Sigmoid colon (tissue), 7 donors: ENCODE results near the gene MRPL4. TPM values are rescaled to one million over a fixed set of nuclear protein-coding genes. Genes with fewer than 3 reads are reported as not detected.

Source experiments
- DNase-seq: peaks from one replicate; pipeline ENCODE4 v3.0.0-alpha.2; 2019
- H3K27ac ChIP-seq, 4 donors: fragments of 200-600 bp; sonication (generic); one replicate each; pipeline ENCODE4 v1.5.1; 2016 to 2019; ENCODE audit warnings: mild to moderate bottlenecking in 1 of 4
- H3K27me3 ChIP-seq, 3 donors: fragments of 200-600 bp; sonication (generic); one replicate each; pipeline ENCODE4 v1.5.1; 2019; ENCODE audit warnings: mild to moderate bottlenecking in 1 of 3
- H3K36me3 ChIP-seq, 4 donors: fragments of 200-600 bp; sonication (generic); one replicate each; pipeline ENCODE4 v1.5.1; 2016 to 2019
- H3K4me1 ChIP-seq, 4 donors: fragments of 200-600 bp; sonication (generic); one replicate each; pipeline ENCODE4 v1.5.1; 2017 to 2019
- H3K4me3 ChIP-seq, 4 donors: fragments of 200-600 bp; sonication (generic); one replicate each; pipeline ENCODE4 v1.5.1; 2017 to 2019; ENCODE audit warnings: mild to moderate bottlenecking in 2 of 4, moderate library complexity in 1 of 4
- H3K9me3 ChIP-seq, 4 donors: fragments of 200-600 bp in 3 of 4; sonication (generic) in 3 of 4; one replicate each; pipeline versions ENCODE4 v1.5.1 to v1.6.1; 2013 to 2019
- CTCF ChIP-seq, 4 experiments: fragments of 450-650 bp in 3 of 4; fragments of 200-600 bp in 1 of 4; IDR thresholded peaks; one replicate each; pipeline ENCODE4 v1.5.1; 2016 to 2019; ENCODE audit warnings: antibody characterized with exemption in 4 of 4, mild to moderate bottlenecking in 3 of 4, moderate library complexity in 2 of 4
- EP300 ChIP-seq, 4 donors: sonication (generic); formaldehyde crosslinking; IDR thresholded peaks; one replicate each; pipeline ENCODE4 v1.6.1; 2017; ENCODE audit warnings: antibody characterized with exemption in 4 of 4
- POLR2A ChIP-seq, 2 donors: fragments of 450-650 bp; IDR thresholded peaks; one replicate each; pipeline ENCODE4 v1.6.1; 2016; ENCODE audit warnings: antibody characterized with exemption in 2 of 2, mild to moderate bottlenecking in 2 of 2, moderate library complexity in 2 of 2
- POLR2AphosphoS5 ChIP-seq, 4 donors: sonication (generic); formaldehyde crosslinking; IDR thresholded peaks; one replicate each; pipeline ENCODE4 v1.6.1; 2017; ENCODE audit warnings: antibody characterized with exemption in 4 of 4
- WGBS, 2 donors: extraction: QIAGEN DNeasy Blood & Tissue Kit; methylation state at CpG; one replicate each; pipeline ENCODE4 v1.1.7; 2013; 5-methylcytosine and 5-hydroxymethylcytosine counted together
- intact Hi-C: fragments of 100-400 bp; cut with DNase I; formaldehyde crosslinking; loops from one replicate; pipeline ENCODE4 v1.15.1; 2023
- polyA plus RNA-seq, 3 donors: library from polyadenylated mRNA; stranded (reverse); fragments of 200-250 nt; gene quantifications; one replicate each; pipeline ENCODE4 v1.2.3, GENCODE V29; 2013
- total RNA-seq, 4 donors: library from RNA; depleted of rRNA; stranded (reverse); fragments of >200 nt; gene quantifications; one replicate each; pipeline ENCODE4 v1.1.0, GENCODE V29; 2016
- donor health status: healthy with polysubstance abuse.
- donor health status: Bipolar disorder and iron deficiency.
- donor health status: healthy.

Gene MRPL4
- total and polyA plus RNA-seq, 7 donors = 37.9 to 85.2 (median 56.7) TPM

GRCh38 chr19:10270616-10271394, 18.8 kb downstream of the MRPL4 start, which contains the start of gene ICAM1:
TSS of gene ICAM1 (plus strand) at chr19:10271120. CDS start at chr19:10271160, 40 bp downstream.
- intact Hi-C loops = no loop called here
- Histone ChIP-seq H3K27ac (peak within 1 kb of the TSS; percentile 66 to 80 (median 70)), H3K36me3 (no peaks in the 10 kb centered on the region), H3K9me3 (no peaks in the 10 kb centered on the region), H3K4me1 (peaks cover 0 to 20% (median 19%) of the 10 kb centered on the region in 4 donors), H3K4me3 (peak within 1 kb of the TSS; percentile 15 to 46 (median 42)), H3K27me3 (peaks cover 14 to 30% (median 22%) of the 10 kb centered on the region in 3 donors)
- DNase-seq = peak; percentile 93
- 1 to 3% methylated on average over 51 of the region's 51 CpGs for WGBS, 2 donors
- TF ChIP-seq EP300 (IDR thresholded peaks at IDR 0.05) (peak in 2 of 4 donors; percentile 52 to 67), POLR2A (IDR thresholded peaks at IDR 0.05) (peak in 1 of 2 donors; percentile 24), POLR2AphosphoS5 (IDR thresholded peaks at IDR 0.05) (peak; percentile 66 to 90 (median 74)), CTCF (IDR thresholded peaks at IDR 0.05) (no peak)

- Histone ChIP-seq H3K36me3 (no peaks in the 10 kb centered on the region), H3K4me1 (peaks cover 0 to 20% (median 19%) of the 10 kb centered on the region in 4 donors), H3K27me3 (peaks cover 14 to 30% (median 22%) of the 10 kb centered on the region in 3 donors), H3K9me3 (no peaks in the 10 kb centered on the region), H3K4me3 (peak overlapping the region; percentile 15 to 46 (median 42)), H3K27ac (peak overlapping the region; percentile 66 to 80 (median 70))
- intact Hi-C loops = no loop called here
- 21 to 22% methylated on average over 12 of the region's 12 CpGs for WGBS, 2 donors
- TF ChIP-seq POLR2A (IDR thresholded peaks at IDR 0.05) (no peak), CTCF (IDR thresholded peaks at IDR 0.05) (no peak), EP300 (IDR thresholded peaks at IDR 0.05) (no peak), POLR2AphosphoS5 (IDR thresholded peaks at IDR 0.05) (no peak)
- no peak for DNase-seq
Measured at GRCh38 chr19:10271543-10272086, 19.6 kb downstream of the MRPL4 start.

GRCh38 chr19:10274589-10274988, 22.6 kb downstream of the MRPL4 start:
- no peaks in the 10 kb centered on the region for H3K36me3 ChIP-seq
- TF ChIP-seq EP300 (IDR thresholded peaks at IDR 0.05) (no peak), POLR2A (IDR thresholded peaks at IDR 0.05) (no peak), POLR2AphosphoS5 (IDR thresholded peaks at IDR 0.05) (no peak), CTCF (IDR thresholded peaks at IDR 0.05) (no peak)
- 82 to 92% methylated on average over 10 of the region's 10 CpGs for WGBS, 2 donors
- H3K4me1 ChIP-seq = peaks cover 0 to 19% (median 17%) of the 10 kb centered on the region in 4 donors
- H3K27me3 ChIP-seq = peaks cover 14 to 37% (median 22%) of the 10 kb centered on the region in 3 donors
- no peaks in the 10 kb centered on the region for H3K9me3 ChIP-seq
- no peak overlapping the region for H3K4me3 ChIP-seq
- intact Hi-C loops = no loop called here
- no peak for DNase-seq
- H3K27ac ChIP-seq = no peak overlapping the region

- 91 to 93% methylated on average over 9 of the region's 9 CpGs for WGBS, 2 donors
- no peak for DNase-seq
- Histone ChIP-seq H3K9me3 (no peaks in the 10 kb centered on the region), H3K4me1 (no peaks in the 10 kb centered on the region), H3K4me3 (no peak overlapping the region), H3K36me3 (no peaks in the 10 kb centered on the region), H3K27ac (no peak overlapping the region), H3K27me3 (peaks cover 0 to 8% (median 0%) of the 10 kb centered on the region in 3 donors)
- TF ChIP-seq CTCF (IDR thresholded peaks at IDR 0.05) = no peak
- TF ChIP-seq POLR2A (IDR thresholded peaks at IDR 0.05) = no peak
- no peak for TF ChIP-seq POLR2AphosphoS5 (IDR thresholded peaks at IDR 0.05)
- no peak for TF ChIP-seq EP300 (IDR thresholded peaks at IDR 0.05)
- intact Hi-C loops = no loop called here
Measured at GRCh38 chr19:10277795-10278589, 26.0 kb downstream of the MRPL4 start.
